Measurements from ENCODE around the gene RXFP3.

The RXFP3 gene

GRCh38 chr5:33980030-33980429, 43.8 kb downstream of the RXFP3 start:
- DNase-seq (ENCODE audit: low spot score) = no peak

- DNase-seq (ENCODE audit: low spot score) = no peak
Observed at GRCh38 chr5:33981408-33982162, 45.4 kb downstream of the RXFP3 start.

GRCh38 chr5:33984178-33984577, 48.0 kb downstream of the RXFP3 start:
- no peak for DNase-seq (ENCODE audit: low spot score)

- DNase-seq (ENCODE audit: low spot score) = no peak
Observed at GRCh38 chr5:33984671-33985124, 48.5 kb downstream of the RXFP3 start, which contains the start of gene SLC45A2. TSS of gene SLC45A2 (minus strand) at chr5:33984693. CDS start at chr5:33984583, 110 bp downstream.

- no peak for DNase-seq (ENCODE audit: low spot score)
Observed at GRCh38 chr5:33985447-33985846, 49.3 kb downstream of the RXFP3 start.
